ENCODE results near the gene DDOST. TPM values are rescaled to one million over a fixed set of nuclear protein-coding genes. Genes with fewer than 3 reads are reported as not detected.
"Not testable (repeated sequence)": the region's sequence is repeated elsewhere in the genome, so short reads cannot be mapped to it uniquely, and the experiment has no call there.

DDOST gene
- total RNA-seq, 4 donors from 2014 or later: 182 to 299 (median 238) TPM

DNA sequence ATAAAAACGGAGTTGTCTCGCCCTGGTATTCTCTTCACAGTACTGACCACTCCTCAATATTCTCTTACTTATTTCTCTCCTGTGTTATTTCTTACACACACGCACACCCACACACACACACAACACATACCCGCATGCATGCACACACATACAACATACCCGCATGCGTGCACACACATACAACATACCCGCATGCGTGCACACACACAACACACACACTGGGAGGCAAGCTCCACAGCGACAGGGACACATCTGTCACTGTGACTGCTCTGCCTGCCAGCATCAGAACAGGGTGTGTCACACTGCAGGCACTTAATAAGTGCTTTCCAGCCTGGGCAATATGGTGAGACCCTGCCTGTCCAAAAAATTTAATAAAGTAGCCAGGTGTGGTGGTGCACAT, 20.8 kb upstream of the DDOST start:
- no peaks in the 10 kb centered on the region for H3K9me3 ChIP-seq
- TF ChIP-seq, protein P1, sequence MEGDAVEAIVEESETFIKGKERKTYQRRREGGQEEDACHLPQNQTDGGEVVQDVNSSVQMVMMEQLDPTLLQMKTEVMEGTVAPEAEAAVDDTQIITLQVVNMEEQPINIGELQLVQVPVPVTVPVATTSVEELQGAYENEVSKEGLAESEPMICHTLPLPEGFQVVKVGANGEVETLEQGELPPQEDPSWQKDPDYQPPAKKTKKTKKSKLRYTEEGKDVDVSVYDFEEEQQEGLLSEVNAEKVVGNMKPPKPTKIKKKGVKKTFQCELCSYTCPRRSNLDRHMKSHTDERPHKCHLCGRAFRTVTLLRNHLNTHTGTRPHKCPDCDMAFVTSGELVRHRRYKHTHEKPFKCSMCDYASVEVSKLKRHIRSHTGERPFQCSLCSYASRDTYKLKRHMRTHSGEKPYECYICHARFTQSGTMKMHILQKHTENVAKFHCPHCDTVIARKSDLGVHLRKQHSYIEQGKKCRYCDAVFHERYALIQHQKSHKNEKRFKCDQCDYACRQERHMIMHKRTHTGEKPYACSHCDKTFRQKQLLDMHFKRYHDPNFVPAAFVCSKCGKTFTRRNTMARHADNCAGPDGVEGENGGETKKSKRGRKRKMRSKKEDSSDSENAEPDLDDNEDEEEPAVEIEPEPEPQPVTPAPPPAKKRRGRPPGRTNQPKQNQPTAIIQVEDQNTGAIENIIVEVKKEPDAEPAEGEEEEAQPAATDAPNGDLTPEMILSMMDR (IDR thresholded peaks at IDR 0.05): no peak
- intact Hi-C loops (cut with DNase I): no loop called here

DNA sequence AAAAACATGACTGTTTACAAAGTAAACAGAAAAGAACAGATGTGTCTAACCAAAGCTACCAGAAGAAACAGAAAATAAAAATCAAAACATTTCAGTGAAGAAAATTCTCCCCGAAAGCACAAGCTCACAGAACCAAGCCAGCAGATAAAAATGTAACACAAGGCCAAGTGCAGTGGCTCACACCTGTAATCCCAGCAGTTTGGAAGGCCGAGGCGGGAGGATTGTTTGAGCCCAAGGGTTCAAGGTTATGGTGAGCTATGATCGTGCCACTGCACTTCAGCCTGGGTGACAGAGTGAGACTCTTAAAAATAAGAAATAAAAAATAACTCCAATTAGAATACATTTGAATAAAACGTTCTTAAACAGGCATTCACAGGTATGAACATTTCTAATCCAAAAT, 19.1 kb upstream of the DDOST start:
- 89 to 90% methylated on average over 5 of the region's 5 CpGs for WGBS, 2 donors
- TF ChIP-seq POLR2A (IDR thresholded peaks at IDR 0.05): no peak
- TF ChIP-seq, protein P1 (IDR thresholded peaks at IDR 0.05): no peak
- Histone ChIP-seq H3K36me3 (no peaks in the 10 kb centered on the region), H3K4me1 (no peaks in the 10 kb centered on the region), H3K4me3 (replicated peaks in 1 of 3) (no peak overlapping the region), H3K27me3 (no peaks in the 10 kb centered on the region), H3K9me3 (no peaks in the 10 kb centered on the region), H3K27ac (no peak overlapping the region)
- intact Hi-C loops (cut with DNase I): no loop called here
- no peak for DNase-seq

More for the DNA sequence above, 20.8 kb upstream of the DDOST start:
- H3K27me3 ChIP-seq: no peaks in the 10 kb centered on the region
- no peak for DNase-seq
- H3K4me1 ChIP-seq: peaks cover 0 to 10% of the 10 kb centered on the region in 2 donors
- H3K27ac ChIP-seq: no peak overlapping the region
- WGBS, 2 donors: 92 to 99% methylated on average over 9 of the region's 9 CpGs
- H3K36me3 ChIP-seq: no peaks in the 10 kb centered on the region
- H3K4me3 ChIP-seq (replicated peaks in 1 of 3): no peak overlapping the region

DNA sequence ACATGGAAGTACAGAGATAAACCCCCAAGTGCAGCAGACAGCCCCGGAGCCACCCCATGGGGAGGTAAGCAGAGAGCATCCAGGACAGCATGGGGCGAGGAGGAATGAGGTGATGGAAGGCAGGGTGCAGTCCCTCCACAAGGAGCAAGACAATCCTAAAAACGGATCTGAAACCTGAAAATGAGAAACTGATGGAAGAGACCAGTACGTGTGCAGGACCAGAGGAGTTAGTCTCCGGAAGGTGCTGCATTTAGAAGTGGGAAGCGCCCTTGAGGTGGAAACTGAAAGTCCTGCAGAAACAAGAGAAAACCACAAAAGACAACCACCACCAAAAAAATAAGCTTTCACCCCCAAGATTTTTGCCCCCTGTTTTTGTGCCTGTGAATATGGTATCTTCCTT, 17.4 kb upstream of the DDOST start:
- Histone ChIP-seq H3K9me3 (no peaks in the 10 kb centered on the region), H3K27ac (no peak overlapping the region), H3K27me3 (no peaks in the 10 kb centered on the region), H3K4me1 (no peaks in the 10 kb centered on the region), H3K36me3 (no peaks in the 10 kb centered on the region), H3K4me3 (replicated peaks in 1 of 3) (no peak overlapping the region)
- no peak for DNase-seq
- 88 to 90% methylated on average over 6 of the region's 6 CpGs for WGBS, 2 donors
- intact Hi-C loops (cut with DNase I): no loop called here
- TF ChIP-seq POLR2A (IDR thresholded peaks at IDR 0.05): no peak
- TF ChIP-seq, protein P1 (IDR thresholded peaks at IDR 0.05): no peak

DNA sequence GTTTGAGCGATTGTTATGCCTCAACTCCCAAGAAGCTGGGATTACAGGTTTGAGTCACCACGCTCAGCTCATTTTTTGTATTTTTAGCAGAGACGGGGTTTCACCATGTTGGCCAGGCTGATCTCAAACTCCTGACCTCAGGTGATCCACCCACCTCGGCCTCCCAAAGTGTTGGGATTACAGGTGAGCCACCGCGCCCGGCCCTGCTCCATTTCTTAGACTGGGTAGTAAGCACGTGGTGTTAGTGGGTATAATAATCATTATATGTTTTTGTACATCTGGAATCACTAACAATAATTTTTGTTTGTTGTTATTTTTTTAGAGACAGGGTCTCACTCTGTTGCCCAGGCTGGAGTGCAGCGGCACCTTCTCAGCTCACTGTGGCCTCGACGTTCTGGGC, 12.5 kb upstream of the DDOST start:
- H3K27me3 ChIP-seq; H3K4me1 ChIP-seq; H3K9me3 ChIP-seq; intact Hi-C loops (cut with DNase I); H3K27ac ChIP-seq; H3K36me3 ChIP-seq; H3K4me3 ChIP-seq (replicated peaks in 1 of 3); DNase-seq: not testable (repeated sequence)
- 88 to 91% methylated on average over 11 of the region's 11 CpGs for WGBS, 2 donors

DNA sequence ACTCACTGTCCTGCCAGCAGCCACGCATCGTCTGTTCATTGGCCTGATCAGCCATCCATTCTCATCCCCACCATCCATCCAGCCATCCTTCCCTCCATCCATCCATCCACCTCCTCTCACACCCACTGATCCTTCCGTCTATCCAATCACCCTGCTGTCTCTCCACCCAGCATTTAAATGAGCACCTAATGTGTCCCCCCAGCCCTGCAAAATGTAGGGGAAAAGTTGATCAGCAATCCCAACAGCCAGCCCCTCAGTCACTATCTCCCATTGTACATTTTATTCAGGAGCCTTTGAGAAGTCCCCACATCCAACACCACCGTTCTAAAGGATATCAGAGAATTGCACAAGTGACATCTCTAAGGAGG, 11.1 kb upstream of the DDOST start:
- Histone ChIP-seq H3K27ac (no peak overlapping the region), H3K27me3 (no peaks in the 10 kb centered on the region), H3K36me3 (no peaks in the 10 kb centered on the region), H3K4me1 (no peaks in the 10 kb centered on the region), H3K4me3 (replicated peaks in 1 of 3) (no peak overlapping the region), H3K9me3 (no peaks in the 10 kb centered on the region)
- no peak for DNase-seq
- 88 to 91% methylated on average over 4 of the region's 4 CpGs for WGBS, 2 donors
- TF ChIP-seq POLR2A (IDR thresholded peaks at IDR 0.05): no peak
- TF ChIP-seq, protein P1 (IDR thresholded peaks at IDR 0.05): no peak
- intact Hi-C loops (cut with DNase I): no loop called here

DNA sequence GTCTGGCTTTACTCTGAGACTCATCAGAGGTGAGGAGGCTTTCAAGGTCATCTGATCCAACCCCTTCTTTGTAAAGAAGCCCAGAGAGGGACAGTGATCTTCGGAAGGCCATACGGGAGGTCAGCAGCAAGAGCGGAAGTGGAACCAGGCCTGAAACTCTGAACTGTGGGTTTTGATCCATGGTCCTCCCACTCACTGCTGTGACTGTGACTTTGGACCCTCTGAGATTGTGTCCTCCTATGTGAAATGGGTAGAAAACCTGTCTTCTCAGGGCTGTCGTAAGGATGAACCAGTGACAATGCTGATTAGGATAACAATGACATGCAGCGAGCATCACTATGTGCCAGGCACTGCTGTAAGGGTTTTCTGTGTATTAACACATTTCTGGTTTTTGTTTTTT, 9.8 kb upstream of the DDOST start:
- no peak for TF ChIP-seq POLR2A (IDR thresholded peaks at IDR 0.05)
- TF ChIP-seq, protein P1 (IDR thresholded peaks at IDR 0.05): no peak
- H3K36me3 ChIP-seq: no peaks in the 10 kb centered on the region
- H3K9me3 ChIP-seq: no peaks in the 10 kb centered on the region
- 87 to 95% methylated on average over 5 of the region's 5 CpGs for WGBS, 2 donors
- intact Hi-C loops (cut with DNase I): no loop called here
- H3K4me1 ChIP-seq: no peaks in the 10 kb centered on the region
- H3K27me3 ChIP-seq: no peaks in the 10 kb centered on the region
- no peak for DNase-seq
- no peak overlapping the region for H3K4me3 ChIP-seq (replicated peaks in 1 of 3)
- H3K27ac ChIP-seq: no peak overlapping the region
